GM12872 (cell line): ENCODE results near the gene L2HGDH.

Source experiments
- CTCF ChIP-seq: IDR thresholded peaks from 3 replicates; pipeline ENCODE4 v1.5.1; 2011; ENCODE audit warnings: low read depth, mild to moderate bottlenecking, low read length, moderate library complexity; ENCODE audit not compliant: insufficient read depth

L2HGDH gene

GRCh38 chr14:50320283-50320682 is 8.3 kb upstream of the L2HGDH start:
- no peak for TF ChIP-seq CTCF

- TF ChIP-seq CTCF: no peak
Observed at GRCh38 chr14:50319721-50320120, 7.7 kb upstream of the L2HGDH start.

DNA sequence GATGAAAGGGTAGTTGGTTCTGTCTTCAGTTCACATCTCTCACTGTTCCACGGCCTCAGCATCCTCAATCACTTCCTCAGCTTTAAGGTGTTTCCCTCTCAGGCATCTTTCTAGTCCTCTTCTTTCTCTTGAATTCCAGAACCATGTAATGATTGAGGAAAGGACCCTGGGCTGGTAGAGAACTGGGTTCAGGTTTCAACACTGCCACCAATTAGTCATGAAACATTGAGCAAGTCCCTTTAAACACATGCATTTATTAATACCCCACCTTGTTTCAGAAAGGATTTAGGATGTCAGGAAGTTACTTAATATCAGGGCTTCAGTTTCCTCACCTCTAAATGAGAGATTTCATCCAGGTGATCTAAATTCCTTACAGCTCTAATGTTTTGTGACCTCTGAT is 7.3 kb upstream of the L2HGDH start:
- no peak for TF ChIP-seq CTCF

DNA sequence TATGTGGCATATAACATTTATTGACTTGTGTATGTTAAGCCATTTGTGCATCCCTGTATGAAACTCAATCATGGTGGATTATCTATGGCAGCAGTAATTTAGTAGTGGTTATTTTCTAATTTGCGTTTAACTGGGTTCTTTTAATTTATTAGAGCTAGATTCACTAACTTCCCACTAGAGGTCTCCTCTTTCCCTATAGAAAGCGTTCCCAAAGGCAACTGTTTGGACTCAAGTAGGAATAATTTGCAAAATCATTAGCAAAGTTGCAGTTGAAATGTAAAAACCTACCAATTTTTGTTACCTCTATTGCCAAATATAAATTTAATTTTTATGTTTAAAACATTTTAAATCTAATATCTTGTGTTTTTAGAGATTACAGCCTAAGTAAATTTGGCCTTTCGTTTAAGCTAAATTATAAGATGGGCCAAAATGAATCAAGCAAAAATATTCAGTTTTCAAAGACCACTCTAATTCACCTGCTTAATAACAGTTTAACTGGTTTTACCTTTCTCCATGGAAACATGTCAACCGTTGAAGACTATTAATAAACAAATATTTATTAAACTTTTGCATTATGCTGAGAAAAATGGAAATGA is 6.1 kb upstream of the L2HGDH start:
- peak; percentile 58 for TF ChIP-seq CTCF

DNA sequence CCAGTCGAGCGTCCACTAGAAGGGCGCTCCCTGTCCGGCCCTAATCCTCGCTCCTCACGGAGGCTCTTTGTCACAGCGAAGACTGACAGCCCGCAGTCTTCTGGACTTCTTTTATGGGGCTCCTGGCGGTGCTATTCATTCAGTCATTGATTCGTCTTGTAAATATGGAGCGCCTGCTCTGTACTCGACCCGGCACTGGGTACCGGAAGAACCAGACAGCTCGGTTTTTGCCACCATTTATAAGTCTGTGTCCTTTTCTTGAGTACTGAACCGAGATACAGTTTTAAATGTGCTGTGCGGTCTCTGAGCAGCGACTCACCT is 665 bp upstream of the L2HGDH start:
- no peak for TF ChIP-seq CTCF

GRCh38 chr14:50311337-50311971 is 575 bp downstream of the L2HGDH start:
- TF ChIP-seq CTCF: peak; percentile 68

GRCh38 chr14:50310445-50310844 is 1.6 kb downstream of the L2HGDH start:
- TF ChIP-seq CTCF: no peak

- TF ChIP-seq CTCF: no peak
Observed at GRCh38 chr14:50308363-50308915, 3.6 kb downstream of the L2HGDH start.
